ENCODE results near the gene CMTM8.

Gene CMTM8

GRCh38 chr3:32323604-32324003 lies 85.1 kb downstream of the CMTM8 start:
- H3K9ac ChIP-seq (ENCODE audit: low read length), result no peak overlapping the region
- no peaks in the 10 kb centered on the region for H3K9me3 ChIP-seq (ENCODE audit: low read length)
- H3K27ac ChIP-seq (ENCODE audit: low read depth, low read length), result no peak overlapping the region
- H3K4me1 ChIP-seq (ENCODE audit: insufficient read depth, low read length), result no peaks in the 10 kb centered on the region
- H3K27me3 ChIP-seq (ENCODE audit: control insufficient read depth in 1 of 2, insufficient read depth in 2 of 2, low read length in 2 of 2), result no peaks in the 10 kb centered on the region
- no peaks in the 10 kb centered on the region for H3K36me3 ChIP-seq (ENCODE audit: insufficient read depth, low read length)
- no peak overlapping the region for H3K4me3 ChIP-seq (ENCODE audit: low read depth in 1 of 2, low read length in 2 of 2)

DNA sequence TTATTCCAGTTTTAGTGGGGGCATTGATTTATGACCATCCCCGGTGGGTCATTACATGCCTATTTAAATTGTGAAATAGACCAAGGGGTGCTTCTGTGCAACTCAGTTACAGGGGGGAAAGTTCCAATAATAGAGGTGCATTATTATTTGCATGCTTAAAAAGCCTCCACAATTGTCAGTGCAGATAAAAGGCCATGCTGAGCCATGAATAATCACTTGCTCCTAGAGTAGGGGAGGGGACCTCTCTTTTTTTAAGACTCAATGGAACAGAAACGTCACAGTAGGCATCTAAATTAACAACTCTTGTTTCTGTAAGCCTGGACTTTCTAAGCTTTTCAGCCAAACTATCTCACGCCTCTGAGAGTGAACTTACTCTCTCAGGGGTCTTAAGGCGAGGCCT lies 86.7 kb downstream of the CMTM8 start:
- Histone ChIP-seq H3K27ac (ENCODE audit: low read depth, low read length) (no peak overlapping the region), H3K4me3 (ENCODE audit: low read depth in 1 of 2, low read length in 2 of 2) (no peak overlapping the region), H3K4me1 (ENCODE audit: insufficient read depth, low read length) (no peaks in the 10 kb centered on the region), H3K36me3 (ENCODE audit: insufficient read depth, low read length) (no peaks in the 10 kb centered on the region), H3K9me3 (ENCODE audit: low read length) (no peaks in the 10 kb centered on the region), H3K9ac (ENCODE audit: low read length) (no peak overlapping the region), H3K27me3 (ENCODE audit: control insufficient read depth in 1 of 2, insufficient read depth in 2 of 2, low read length in 2 of 2) (no peaks in the 10 kb centered on the region)

DNA sequence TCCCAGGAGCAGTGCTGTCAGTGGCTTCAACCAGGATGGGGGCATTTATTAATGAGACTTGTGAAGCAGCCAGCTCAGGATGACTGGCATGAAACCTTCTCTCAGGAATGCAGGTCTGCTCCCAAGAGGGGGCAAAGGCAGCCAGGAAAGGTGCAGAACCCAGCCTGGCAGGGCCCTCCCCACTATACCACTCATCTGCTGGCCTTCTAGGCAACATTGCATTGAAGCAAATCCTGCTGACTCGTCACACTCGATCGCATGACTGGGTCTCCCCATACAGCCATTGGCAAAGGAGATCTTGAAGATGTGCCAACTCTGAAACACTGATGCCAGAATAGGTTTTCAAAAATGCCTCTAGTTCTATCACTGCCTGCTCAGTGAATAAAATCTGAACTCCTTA lies 87.4 kb downstream of the CMTM8 start:
- no peak overlapping the region for H3K4me3 ChIP-seq (ENCODE audit: low read depth in 1 of 2, low read length in 2 of 2)
- H3K4me1 ChIP-seq (ENCODE audit: insufficient read depth, low read length), result no peaks in the 10 kb centered on the region
- no peak overlapping the region for H3K27ac ChIP-seq (ENCODE audit: low read depth, low read length)
- no peaks in the 10 kb centered on the region for H3K36me3 ChIP-seq (ENCODE audit: insufficient read depth, low read length)
- H3K27me3 ChIP-seq (ENCODE audit: control insufficient read depth in 1 of 2, insufficient read depth in 2 of 2, low read length in 2 of 2), result no peaks in the 10 kb centered on the region
- H3K9me3 ChIP-seq (ENCODE audit: low read length), result no peaks in the 10 kb centered on the region
- no peak overlapping the region for H3K9ac ChIP-seq (ENCODE audit: low read length)

DNA sequence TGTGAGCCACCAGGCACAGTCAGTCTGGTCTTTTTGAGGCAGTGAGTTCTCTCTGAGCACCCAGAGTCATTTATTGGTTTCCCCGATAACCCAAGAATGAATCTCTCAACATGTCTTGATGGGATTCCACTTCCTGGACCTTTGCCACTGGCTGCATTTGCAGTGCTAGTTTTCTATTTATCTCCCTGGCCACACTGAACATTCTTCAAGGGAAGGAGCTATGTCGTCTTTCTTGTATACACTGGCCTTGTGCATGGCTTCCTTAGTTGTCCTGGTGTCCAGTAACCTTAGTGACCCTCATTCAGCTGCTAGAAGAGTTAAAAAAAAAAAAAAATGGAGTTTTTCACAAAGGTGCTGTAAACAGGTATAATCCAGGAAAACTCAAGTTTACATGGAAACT lies 88.3 kb downstream of the CMTM8 start:
- no peaks in the 10 kb centered on the region for H3K36me3 ChIP-seq (ENCODE audit: insufficient read depth, low read length)
- no peaks in the 10 kb centered on the region for H3K4me1 ChIP-seq (ENCODE audit: insufficient read depth, low read length)
- no peaks in the 10 kb centered on the region for H3K27me3 ChIP-seq (ENCODE audit: control insufficient read depth in 1 of 2, insufficient read depth in 2 of 2, low read length in 2 of 2)

GRCh38 chr3:32334675-32335074 lies 96.2 kb downstream of the CMTM8 start:
- H3K27me3 ChIP-seq (ENCODE audit: control insufficient read depth in 1 of 2, insufficient read depth in 2 of 2, low read length in 2 of 2), result no peaks in the 10 kb centered on the region
- no peaks in the 10 kb centered on the region for H3K36me3 ChIP-seq (ENCODE audit: insufficient read depth, low read length)
- H3K4me1 ChIP-seq (ENCODE audit: insufficient read depth, low read length), result no peaks in the 10 kb centered on the region
- H3K9me3 ChIP-seq (ENCODE audit: low read length), result no peaks in the 10 kb centered on the region
- H3K9ac ChIP-seq (ENCODE audit: low read length), result no peak overlapping the region
- H3K4me3 ChIP-seq (ENCODE audit: low read depth in 1 of 2, low read length in 2 of 2), result no peak overlapping the region
- no peak overlapping the region for H3K27ac ChIP-seq (ENCODE audit: low read depth, low read length)

More for the DNA sequence above, 88.3 kb downstream of the CMTM8 start:
- no peak overlapping the region for H3K9ac ChIP-seq (ENCODE audit: low read length)
- no peaks in the 10 kb centered on the region for H3K9me3 ChIP-seq (ENCODE audit: low read length)
- no peak overlapping the region for H3K27ac ChIP-seq (ENCODE audit: low read depth, low read length)
- H3K4me3 ChIP-seq (ENCODE audit: low read depth in 1 of 2, low read length in 2 of 2), result no peak overlapping the region

- no peaks in the 10 kb centered on the region for H3K36me3 ChIP-seq (ENCODE audit: insufficient read depth, low read length)
- no peaks in the 10 kb centered on the region for H3K9me3 ChIP-seq (ENCODE audit: low read length)
- H3K27ac ChIP-seq (ENCODE audit: low read depth, low read length), result no peak overlapping the region
- H3K27me3 ChIP-seq (ENCODE audit: control insufficient read depth in 1 of 2, insufficient read depth in 2 of 2, low read length in 2 of 2), result no peaks in the 10 kb centered on the region
- no peak overlapping the region for H3K9ac ChIP-seq (ENCODE audit: low read length)
- no peak overlapping the region for H3K4me3 ChIP-seq (ENCODE audit: low read depth in 1 of 2, low read length in 2 of 2)
- no peaks in the 10 kb centered on the region for H3K4me1 ChIP-seq (ENCODE audit: insufficient read depth, low read length)
These were observed 97.1 kb downstream of the CMTM8 start for GRCh38 chr3:32335365-32336112.

GRCh38 chr3:32336113-32336498 lies 97.6 kb downstream of the CMTM8 start:
- no peak overlapping the region for H3K4me3 ChIP-seq (ENCODE audit: low read depth in 1 of 2, low read length in 2 of 2)
- no peak overlapping the region for H3K9ac ChIP-seq (ENCODE audit: low read length)
- no peaks in the 10 kb centered on the region for H3K36me3 ChIP-seq (ENCODE audit: insufficient read depth, low read length)
- no peaks in the 10 kb centered on the region for H3K9me3 ChIP-seq (ENCODE audit: low read length)
- H3K4me1 ChIP-seq (ENCODE audit: insufficient read depth, low read length), result no peaks in the 10 kb centered on the region
- no peaks in the 10 kb centered on the region for H3K27me3 ChIP-seq (ENCODE audit: control insufficient read depth in 1 of 2, insufficient read depth in 2 of 2, low read length in 2 of 2)
- no peak overlapping the region for H3K27ac ChIP-seq (ENCODE audit: low read depth, low read length)

DNA sequence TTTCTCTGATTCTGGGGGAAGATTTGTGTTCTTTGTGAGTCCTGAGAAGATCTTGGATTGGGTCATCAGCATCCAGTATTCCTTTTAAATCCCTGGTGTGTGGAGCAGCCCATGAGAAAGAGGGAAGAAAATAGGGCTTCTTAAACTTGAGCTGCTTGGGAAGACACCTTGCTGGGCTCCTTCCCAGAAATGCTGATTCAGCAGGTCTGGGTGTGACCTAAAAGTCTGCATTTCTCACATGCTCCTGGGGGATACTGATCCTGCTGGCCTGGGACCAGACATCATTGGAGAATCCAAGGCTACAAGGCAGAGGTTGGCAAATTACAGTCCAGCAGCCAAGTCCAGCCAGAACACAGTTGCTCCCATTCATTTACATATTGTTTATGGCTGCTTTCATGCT lies 99.0 kb downstream of the CMTM8 start:
- H3K4me3 ChIP-seq (ENCODE audit: low read depth in 1 of 2, low read length in 2 of 2), result no peak overlapping the region
- no peaks in the 10 kb centered on the region for H3K4me1 ChIP-seq (ENCODE audit: insufficient read depth, low read length)
- H3K9me3 ChIP-seq (ENCODE audit: low read length), result no peaks in the 10 kb centered on the region
- H3K27me3 ChIP-seq (ENCODE audit: control insufficient read depth in 1 of 2, insufficient read depth in 2 of 2, low read length in 2 of 2), result no peaks in the 10 kb centered on the region
- no peak overlapping the region for H3K9ac ChIP-seq (ENCODE audit: low read length)
- no peak overlapping the region for H3K27ac ChIP-seq (ENCODE audit: low read depth, low read length)
- no peaks in the 10 kb centered on the region for H3K36me3 ChIP-seq (ENCODE audit: insufficient read depth, low read length)

- no peaks in the 10 kb centered on the region for H3K27me3 ChIP-seq (ENCODE audit: control insufficient read depth in 1 of 2, insufficient read depth in 2 of 2, low read length in 2 of 2)
- H3K4me3 ChIP-seq (ENCODE audit: low read depth in 1 of 2, low read length in 2 of 2), result no peak overlapping the region
- H3K9me3 ChIP-seq (ENCODE audit: low read length), result no peaks in the 10 kb centered on the region
- H3K36me3 ChIP-seq (ENCODE audit: insufficient read depth, low read length), result no peaks in the 10 kb centered on the region
- H3K9ac ChIP-seq (ENCODE audit: low read length), result no peak overlapping the region
- H3K4me1 ChIP-seq (ENCODE audit: insufficient read depth, low read length), result no peaks in the 10 kb centered on the region
- H3K27ac ChIP-seq (ENCODE audit: low read depth, low read length), result no peak overlapping the region
These were observed 101.6 kb downstream of the CMTM8 start for GRCh38 chr3:32340039-32340438.

DNA sequence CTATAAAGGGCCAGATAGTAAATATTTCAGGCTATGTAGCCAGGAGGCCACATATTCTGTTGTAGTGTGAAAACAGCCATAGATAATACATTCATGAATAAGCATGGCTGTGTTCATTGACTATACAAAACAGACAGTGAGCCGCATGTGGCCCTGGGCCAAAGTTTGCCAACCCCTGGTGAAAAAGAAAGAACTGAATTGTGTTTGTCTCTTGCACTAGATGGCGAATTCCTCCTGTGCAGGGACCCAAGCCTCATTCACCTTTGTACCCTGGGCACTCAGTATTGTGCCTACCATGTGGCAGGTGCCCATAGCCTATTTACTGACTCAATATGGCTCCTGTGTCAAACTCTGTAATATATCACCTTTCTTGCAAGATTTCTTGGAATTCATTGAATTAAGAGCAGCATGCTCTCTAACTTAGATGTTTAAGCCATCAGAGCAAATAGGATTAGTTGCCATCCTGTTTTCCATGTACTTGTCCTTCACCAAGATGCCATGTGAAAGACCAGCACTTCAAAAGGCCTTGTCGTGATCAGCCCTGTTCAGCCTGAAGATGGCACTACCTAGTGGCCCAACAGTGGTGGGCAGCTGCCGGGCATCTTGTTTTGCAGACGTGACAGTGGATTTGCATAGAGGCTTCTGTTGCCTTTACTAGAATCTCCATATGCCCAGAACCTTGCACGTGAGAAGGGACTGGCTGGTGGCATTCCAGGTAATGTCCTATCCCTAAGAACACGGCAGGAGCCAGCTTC lies 102.3 kb downstream of the CMTM8 start:
- H3K4me1 ChIP-seq (ENCODE audit: insufficient read depth, low read length), result no peaks in the 10 kb centered on the region
- no peaks in the 10 kb centered on the region for H3K36me3 ChIP-seq (ENCODE audit: insufficient read depth, low read length)
- no peak overlapping the region for H3K9ac ChIP-seq (ENCODE audit: low read length)
- H3K4me3 ChIP-seq (ENCODE audit: low read depth in 1 of 2, low read length in 2 of 2), result no peak overlapping the region
- no peak overlapping the region for H3K27ac ChIP-seq (ENCODE audit: low read depth, low read length)
- no peaks in the 10 kb centered on the region for H3K9me3 ChIP-seq (ENCODE audit: low read length)
- no peaks in the 10 kb centered on the region for H3K27me3 ChIP-seq (ENCODE audit: control insufficient read depth in 1 of 2, insufficient read depth in 2 of 2, low read length in 2 of 2)

- H3K27ac ChIP-seq (ENCODE audit: low read depth, low read length), result no peak overlapping the region
- no peak overlapping the region for H3K4me3 ChIP-seq (ENCODE audit: low read depth in 1 of 2, low read length in 2 of 2)
These were observed 109.1 kb downstream of the CMTM8 start for GRCh38 chr3:32347343-32348125.

More at GRCh38 chr3:32347343-32348125, 109.1 kb downstream of the CMTM8 start:
- Histone ChIP-seq H3K27me3 (ENCODE audit: control insufficient read depth in 1 of 2, insufficient read depth in 2 of 2, low read length in 2 of 2) (no peaks in the 10 kb centered on the region), H3K9ac (ENCODE audit: low read length) (no peak overlapping the region), H3K4me1 (ENCODE audit: insufficient read depth, low read length) (no peaks in the 10 kb centered on the region), H3K36me3 (ENCODE audit: insufficient read depth, low read length) (no peaks in the 10 kb centered on the region), H3K9me3 (ENCODE audit: low read length) (no peaks in the 10 kb centered on the region)

All from muscle layer of colon (tissue), 2 donors.